Nephron progenitor cell (in vitro differentiated cells): Measurements from ENCODE around the gene LRRC10B.

Experiments
- DNase-seq: peaks from one replicate; pipeline ENCODE4 v3.0.0; 2021
- H3K27ac Mint-ChIP-seq: 2 replicates; pipeline ENCODE4 v1.8.0; 2021; ENCODE audit warnings: mild to moderate bottlenecking, moderate library complexity, mixed read lengths
- H3K27me3 Mint-ChIP-seq: 2 replicates; pipeline ENCODE4 v1.8.0; 2021; ENCODE audit warnings: mild to moderate bottlenecking, low read depth, mixed read lengths; ENCODE audit not compliant: poor library complexity
- H3K36me3 Mint-ChIP-seq: 2 replicates; pipeline ENCODE4 v1.8.0; 2021; ENCODE audit warnings: low read depth, mixed read lengths
- H3K4me1 Mint-ChIP-seq: 2 replicates; pipeline ENCODE4 v1.8.0; 2021; ENCODE audit warnings: mixed read lengths
- H3K4me3 Mint-ChIP-seq: 2 replicates; pipeline ENCODE4 v1.8.0; 2021; ENCODE audit warnings: mild to moderate bottlenecking, moderate library complexity, mixed read lengths
- H3K9me3 Mint-ChIP-seq: 2 replicates; pipeline ENCODE4 v1.8.0; 2021; ENCODE audit warnings: mild to moderate bottlenecking, moderate library complexity, mixed read lengths
- TF ChIP-seq, protein P1 (sequence below): fragments of 200-600 bp; sonication (generic); IDR thresholded peaks from 2 replicates; pipeline ENCODE4 v1.5.0; 2021; ENCODE audit warnings: antibody characterized with exemption

LRRC10B gene

DNA sequence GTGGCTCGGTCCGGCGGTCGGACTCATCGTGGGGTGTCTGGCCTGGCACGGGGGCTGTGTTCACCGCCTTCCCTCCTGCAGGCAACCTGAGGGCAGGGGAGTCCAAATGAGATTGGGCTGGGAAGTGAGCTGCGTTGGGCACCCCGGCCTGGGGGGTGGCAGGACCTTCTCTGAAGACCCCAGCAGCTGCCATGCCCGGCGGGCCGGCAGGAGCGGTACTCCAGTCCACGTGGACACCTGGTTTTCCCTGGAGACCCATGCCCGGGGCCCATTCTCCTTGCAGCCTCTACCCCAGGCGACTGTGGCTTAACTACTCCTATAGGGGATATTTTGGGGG lies 24.5 kb downstream of the LRRC10B start:
- Mint-ChIP-seq H3K27me3 (no peaks in the 10 kb centered on the region), H3K27ac (no peak overlapping the region), H3K9me3 (no peaks in the 10 kb centered on the region), H3K36me3 (no peaks in the 10 kb centered on the region), H3K4me1 (peaks cover 89% of the 10 kb centered on the region), H3K4me3 (no peak overlapping the region)
- TF ChIP-seq, protein P1, sequence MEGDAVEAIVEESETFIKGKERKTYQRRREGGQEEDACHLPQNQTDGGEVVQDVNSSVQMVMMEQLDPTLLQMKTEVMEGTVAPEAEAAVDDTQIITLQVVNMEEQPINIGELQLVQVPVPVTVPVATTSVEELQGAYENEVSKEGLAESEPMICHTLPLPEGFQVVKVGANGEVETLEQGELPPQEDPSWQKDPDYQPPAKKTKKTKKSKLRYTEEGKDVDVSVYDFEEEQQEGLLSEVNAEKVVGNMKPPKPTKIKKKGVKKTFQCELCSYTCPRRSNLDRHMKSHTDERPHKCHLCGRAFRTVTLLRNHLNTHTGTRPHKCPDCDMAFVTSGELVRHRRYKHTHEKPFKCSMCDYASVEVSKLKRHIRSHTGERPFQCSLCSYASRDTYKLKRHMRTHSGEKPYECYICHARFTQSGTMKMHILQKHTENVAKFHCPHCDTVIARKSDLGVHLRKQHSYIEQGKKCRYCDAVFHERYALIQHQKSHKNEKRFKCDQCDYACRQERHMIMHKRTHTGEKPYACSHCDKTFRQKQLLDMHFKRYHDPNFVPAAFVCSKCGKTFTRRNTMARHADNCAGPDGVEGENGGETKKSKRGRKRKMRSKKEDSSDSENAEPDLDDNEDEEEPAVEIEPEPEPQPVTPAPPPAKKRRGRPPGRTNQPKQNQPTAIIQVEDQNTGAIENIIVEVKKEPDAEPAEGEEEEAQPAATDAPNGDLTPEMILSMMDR: no peak
- DNase-seq: no peak

DNA sequence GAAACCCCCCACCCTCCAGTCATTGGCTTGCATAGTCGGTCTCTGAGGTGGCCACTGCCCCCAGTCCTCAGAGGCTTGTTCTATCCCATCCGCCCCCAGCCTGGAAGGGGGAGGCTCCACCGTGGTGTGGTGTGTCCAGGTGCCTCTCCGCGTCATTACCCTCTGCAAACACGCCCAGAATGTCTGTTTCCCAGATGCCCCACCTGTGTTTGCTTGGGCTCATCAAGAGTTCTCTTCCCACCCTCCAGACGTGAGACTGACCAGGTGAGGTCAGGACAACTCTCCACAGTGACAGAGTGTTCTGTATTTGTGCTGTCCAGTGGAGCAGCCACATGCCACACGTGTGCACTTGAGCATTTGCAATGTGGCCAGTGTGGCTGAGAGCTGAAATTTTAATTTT lies 24.9 kb downstream of the LRRC10B start:
- TF ChIP-seq, protein P1: no peak
- Mint-ChIP-seq H3K36me3 (no peaks in the 10 kb centered on the region), H3K27ac (no peak overlapping the region), H3K4me3 (peak overlapping the region; percentile 42), H3K27me3 (no peaks in the 10 kb centered on the region), H3K9me3 (no peaks in the 10 kb centered on the region), H3K4me1 (peaks cover 89% of the 10 kb centered on the region)
- DNase-seq: no peak

DNA sequence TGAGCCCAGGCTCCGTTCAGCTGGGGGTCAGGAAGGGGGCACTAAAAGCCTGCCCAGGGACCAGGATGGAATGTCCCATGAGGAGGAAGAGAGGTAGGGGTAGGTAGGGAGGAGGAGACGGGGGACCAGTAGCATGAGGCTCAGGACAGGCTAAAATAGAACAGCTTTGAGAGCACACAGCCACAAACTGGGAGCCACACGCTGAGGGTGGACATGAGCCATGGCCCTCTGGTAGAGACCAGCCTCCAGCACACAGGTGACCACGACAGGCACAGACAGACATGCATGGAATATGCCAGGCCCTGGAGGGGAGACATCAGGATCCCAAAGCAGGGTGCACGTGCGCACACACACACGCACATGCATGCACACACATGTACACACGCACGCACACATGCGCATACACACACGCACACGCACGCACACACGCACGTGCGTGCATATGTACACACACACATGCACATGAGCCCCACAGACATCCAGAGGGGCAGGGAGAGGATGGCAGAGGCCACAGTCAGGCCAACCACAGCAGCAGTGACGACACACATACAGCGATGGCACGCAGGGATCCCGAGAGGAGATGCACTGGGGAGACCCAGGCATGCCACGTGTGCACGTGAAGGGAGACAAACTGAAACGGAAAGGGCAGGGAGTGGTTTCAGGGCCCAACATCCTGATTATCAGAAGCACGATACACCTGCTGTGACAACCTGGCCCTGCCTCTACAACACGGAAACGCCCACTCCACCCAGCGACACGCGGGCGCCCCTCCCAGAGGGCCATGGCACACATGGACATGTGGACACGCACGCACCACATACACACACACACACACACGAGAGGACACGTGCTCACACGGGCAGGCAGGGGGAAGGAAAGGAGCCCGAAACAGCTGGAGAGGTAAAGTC lies 25.7 kb downstream of the LRRC10B start:
- Mint-ChIP-seq H3K4me1 (peaks cover 89% of the 10 kb centered on the region), H3K36me3 (no peaks in the 10 kb centered on the region), H3K27me3 (no peaks in the 10 kb centered on the region), H3K9me3 (no peaks in the 10 kb centered on the region), H3K27ac (peak overlapping the region; percentile 47), H3K4me3 (peak overlapping the region; percentile 13)
- TF ChIP-seq, protein P1: no peak
- no peak for DNase-seq

DNA sequence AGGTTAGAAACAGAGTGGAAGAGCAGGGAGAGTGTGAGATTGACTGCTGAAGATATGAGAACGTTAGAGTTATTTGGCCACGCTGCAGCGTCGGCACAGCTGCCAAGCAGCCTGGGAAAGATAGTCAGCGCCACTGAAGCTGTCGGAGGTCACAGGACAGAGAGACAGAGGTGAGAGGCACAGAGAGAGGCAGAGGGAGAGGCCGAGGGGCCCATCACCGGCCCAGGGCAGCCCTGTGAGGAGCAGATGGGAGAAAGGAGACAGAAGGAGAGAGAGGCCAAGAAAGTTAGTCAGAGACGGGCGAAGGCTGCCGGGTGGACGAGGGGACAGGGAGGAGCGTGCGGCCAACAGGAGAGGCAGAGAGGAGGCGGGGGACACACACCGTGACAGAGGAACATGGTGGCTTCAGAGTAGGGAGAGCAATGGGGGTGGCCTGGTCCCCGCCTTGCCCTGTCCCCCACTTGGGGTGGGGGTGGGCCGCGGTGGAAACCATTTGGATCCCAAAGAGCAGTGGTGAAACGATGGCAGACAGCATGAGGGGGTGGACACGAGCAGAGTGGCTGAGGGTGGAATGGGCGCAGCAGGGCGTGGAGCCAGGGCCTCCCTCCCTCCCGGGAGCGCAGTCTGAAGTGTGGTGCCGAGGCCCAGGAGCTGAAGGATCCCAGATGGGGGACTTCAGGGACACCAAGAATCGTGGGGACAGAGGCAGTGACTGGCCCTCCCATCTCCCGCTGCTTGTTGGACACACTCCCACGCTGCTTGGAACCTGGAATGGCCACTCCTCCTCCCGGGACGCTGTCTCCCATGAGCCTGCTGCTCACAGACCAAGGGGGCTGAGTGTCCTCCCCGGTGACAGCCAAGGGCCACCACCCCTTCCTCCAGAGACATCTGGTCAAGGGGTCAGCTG lies 26.6 kb downstream of the LRRC10B start:
- DNase-seq: no peak
- H3K27me3 Mint-ChIP-seq: peaks cover 4% of the 10 kb centered on the region
- peak overlapping the region; percentile 28 for H3K4me3 Mint-ChIP-seq
- no peaks in the 10 kb centered on the region for H3K36me3 Mint-ChIP-seq
- H3K27ac Mint-ChIP-seq: peak overlapping the region; percentile 27
- H3K4me1 Mint-ChIP-seq: peaks cover 89% of the 10 kb centered on the region
- TF ChIP-seq, protein P1: no peak
- no peaks in the 10 kb centered on the region for H3K9me3 Mint-ChIP-seq

DNA sequence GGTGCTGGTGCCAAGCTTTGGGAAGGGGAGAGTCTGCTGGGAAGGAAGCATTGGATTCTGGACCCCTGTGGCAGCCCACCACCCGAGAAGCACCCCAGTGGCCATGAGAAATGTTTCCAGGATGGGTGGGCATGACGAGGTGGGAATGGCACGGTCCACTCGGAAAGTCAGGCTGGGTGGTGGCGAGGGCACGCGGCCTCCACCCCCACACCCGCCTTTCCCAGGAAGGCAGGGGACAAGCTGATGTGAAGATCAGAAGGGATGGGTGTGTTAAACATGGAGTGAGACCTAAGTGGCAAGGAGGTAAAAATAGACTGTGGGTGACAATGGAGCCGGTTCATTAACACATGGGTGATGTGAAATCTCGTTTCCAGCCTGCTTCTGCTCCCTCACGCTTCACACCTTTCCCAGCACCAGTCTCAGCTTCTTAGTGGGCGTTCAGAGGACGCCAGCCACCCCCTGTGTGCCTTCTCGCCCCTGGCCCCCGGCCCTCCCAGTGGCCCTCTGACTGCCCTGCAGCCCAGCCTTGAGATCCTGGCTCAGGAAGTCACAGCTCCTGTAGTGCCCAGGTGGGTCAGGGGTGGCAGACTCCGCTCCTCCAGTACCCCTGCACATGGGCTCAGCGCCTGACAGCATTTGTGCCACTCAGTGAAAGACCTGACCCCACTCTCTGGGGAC lies 27.6 kb downstream of the LRRC10B start:
- TF ChIP-seq, protein P1: no peak
- Mint-ChIP-seq H3K9me3 (no peaks in the 10 kb centered on the region), H3K36me3 (no peaks in the 10 kb centered on the region), H3K27ac (no peak overlapping the region), H3K27me3 (peaks cover 6% of the 10 kb centered on the region), H3K4me3 (no peak overlapping the region), H3K4me1 (peaks cover 93% of the 10 kb centered on the region)
- no peak for DNase-seq
